NCI-H82 (cell line): Measurements from ENCODE around the gene VOPP1.
A peak's percentile ranks its signal among the peaks of the same experiment; 100 is the strongest.

Experiments used
- DNase-seq: peaks from one replicate; lab custom pipeline; 2025; lab: John Stamatoyannopoulos, UW

VOPP1 gene

GRCh38 chr7:55532150-55532917 lies 40.0 kb downstream of the VOPP1 start:
- no peak for DNase-seq

GRCh38 chr7:55531536-55531935 lies 40.8 kb downstream of the VOPP1 start:
- no peak for DNase-seq

- DNase-seq = peak; percentile 80
Measured at GRCh38 chr7:55527307-55527706, 45.0 kb downstream of the VOPP1 start.

GRCh38 chr7:55526770-55527169 lies 45.5 kb downstream of the VOPP1 start:
- DNase-seq = peak; percentile 81

GRCh38 chr7:55526329-55526728 lies 46.0 kb downstream of the VOPP1 start:
- DNase-seq = peak; percentile 77

- no peak for DNase-seq
Measured at GRCh38 chr7:55524558-55525310, 47.6 kb downstream of the VOPP1 start.

GRCh38 chr7:55523366-55523765 lies 48.9 kb downstream of the VOPP1 start:
- DNase-seq = no peak

GRCh38 chr7:55521917-55522902 lies 50.1 kb downstream of the VOPP1 start:
- DNase-seq = no peak

- DNase-seq = no peak
Measured at GRCh38 chr7:55521512-55521911, 50.8 kb downstream of the VOPP1 start.

- DNase-seq = no peak
Measured at GRCh38 chr7:55520426-55521140, 51.7 kb downstream of the VOPP1 start.

GRCh38 chr7:55518836-55519235 lies 53.5 kb downstream of the VOPP1 start:
- no peak for DNase-seq

- DNase-seq = no peak
Measured at GRCh38 chr7:55517936-55518689, 54.2 kb downstream of the VOPP1 start.

GRCh38 chr7:55517191-55517633 lies 55.1 kb downstream of the VOPP1 start:
- no peak for DNase-seq

- no peak for DNase-seq
Measured at GRCh38 chr7:55516409-55516808, 55.9 kb downstream of the VOPP1 start.

GRCh38 chr7:55515569-55516279 lies 56.6 kb downstream of the VOPP1 start:
- no peak for DNase-seq

- DNase-seq = no peak
Measured at GRCh38 chr7:55514546-55515265, 57.6 kb downstream of the VOPP1 start.

GRCh38 chr7:55513868-55514267 lies 58.4 kb downstream of the VOPP1 start:
- no peak for DNase-seq

GRCh38 chr7:55512635-55513191 lies 59.6 kb downstream of the VOPP1 start:
- DNase-seq = no peak

- DNase-seq = no peak
Measured at GRCh38 chr7:55510621-55511020, 61.7 kb downstream of the VOPP1 start.
